Tibial artery (tissue), 4 donors: ENCODE data around the gene MACROD2.

ENCODE experiments used
- DNase-seq, 2 donors: peaks; one replicate each; pipeline ENCODE4 v3.0.0-alpha.2; 2019
- H3K27ac ChIP-seq, 2 donors: fragments of 200-600 bp; sonication (generic) in 1 of 2; 1 replicate in 1 of 2; 2 replicates in 1 of 2; pipeline ENCODE4 v1.5.1; 2018 to 2019; ENCODE audit warnings: mild to moderate bottlenecking in 1 of 2
- H3K27me3 ChIP-seq, 2 donors: fragments of 200-600 bp; sonication (generic) in 1 of 2; one replicate each; pipeline versions ENCODE4 v1.5.1 to v1.6.0; 2016 to 2019
- H3K36me3 ChIP-seq, 3 donors: fragments of 200-600 bp; sonication (generic) in 2 of 3; one replicate each; pipeline ENCODE4 v1.5.1; 2016 to 2019; ENCODE audit warnings: mild to moderate bottlenecking in 2 of 3
- H3K4me1 ChIP-seq, 4 donors: fragments of 200-600 bp; sonication (generic) in 2 of 4; 1 replicate in 3 of 4; 2 replicates in 1 of 4; pipeline ENCODE4 v1.5.1; 2016 to 2019
- H3K4me3 ChIP-seq, 2 donors: fragments of 200-600 bp; sonication (generic) in 1 of 2; 1 replicate in 1 of 2; 2 replicates in 1 of 2; pipeline ENCODE4 v1.5.1; 2018 to 2019; ENCODE audit warnings: mild to moderate bottlenecking in 2 of 2
- H3K9me3 ChIP-seq, 3 donors: fragments of 200-600 bp; sonication (generic) in 1 of 3; one replicate each; pipeline ENCODE4 v1.5.1; 2016 to 2019
- intact Hi-C: fragments of 100-400 bp; cut with DNase I; formaldehyde crosslinking; loops from one replicate; pipeline ENCODE4 v1.15.0; 2023; ENCODE audit warnings: low total_unique reads
- TF ChIP-seq, protein P1 (sequence below), 2 experiments: fragments of 200-600 bp in 1 of 2; fragments of 450-650 bp in 1 of 2; IDR thresholded peaks; one replicate each; pipeline ENCODE4 v1.5.1; 2017 to 2019; ENCODE audit warnings: antibody characterized with exemption in 2 of 2, mild to moderate bottlenecking in 1 of 2, moderate library complexity in 1 of 2

Gene MACROD2

DNA sequence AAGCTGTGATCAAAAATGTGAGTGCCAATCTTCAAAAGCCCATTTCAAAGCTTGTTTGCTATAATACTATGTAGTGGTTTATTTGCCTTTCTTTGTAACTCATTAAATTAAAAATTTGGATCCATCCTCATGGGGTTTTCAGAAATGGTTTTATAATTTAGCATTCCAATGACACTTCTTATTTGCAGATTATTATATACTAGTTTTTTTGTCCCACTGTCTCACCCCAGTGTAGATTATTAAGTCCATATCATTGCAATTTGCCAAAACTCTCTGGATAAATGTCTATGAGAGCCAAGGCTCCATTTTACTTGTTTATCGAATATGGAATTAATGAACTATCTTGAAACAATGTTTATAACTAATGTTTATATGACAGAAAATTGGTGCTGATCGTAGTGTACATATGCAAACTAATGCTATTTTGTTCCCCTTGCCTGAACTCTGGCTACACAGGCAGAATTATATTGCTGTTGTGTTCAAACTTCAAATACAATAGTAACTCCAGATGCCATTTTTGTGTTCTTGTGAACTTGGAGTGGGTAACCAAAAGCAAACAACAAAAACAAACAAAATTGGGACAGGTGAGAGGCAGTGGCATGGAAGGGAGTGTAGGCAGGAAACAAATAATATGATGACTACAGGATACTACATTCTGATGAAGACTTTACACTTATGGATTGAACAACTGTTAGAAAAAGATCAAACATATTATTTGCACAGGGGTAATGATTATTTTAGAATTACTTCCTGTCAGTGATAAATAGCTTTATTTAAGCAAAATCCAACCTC, 649.2 kb downstream of the MACROD2 start:
- no peaks in the 10 kb centered on the region for H3K4me1 ChIP-seq
- H3K36me3 ChIP-seq = no peaks in the 10 kb centered on the region
- DNase-seq = no peak
- H3K27ac ChIP-seq = no peak overlapping the region
- no peak overlapping the region for H3K4me3 ChIP-seq
- intact Hi-C loops = no loop called here
- peaks cover 0 to 12% (median 0%) of the 10 kb centered on the region in 3 donors for H3K9me3 ChIP-seq
- TF ChIP-seq, protein P1, sequence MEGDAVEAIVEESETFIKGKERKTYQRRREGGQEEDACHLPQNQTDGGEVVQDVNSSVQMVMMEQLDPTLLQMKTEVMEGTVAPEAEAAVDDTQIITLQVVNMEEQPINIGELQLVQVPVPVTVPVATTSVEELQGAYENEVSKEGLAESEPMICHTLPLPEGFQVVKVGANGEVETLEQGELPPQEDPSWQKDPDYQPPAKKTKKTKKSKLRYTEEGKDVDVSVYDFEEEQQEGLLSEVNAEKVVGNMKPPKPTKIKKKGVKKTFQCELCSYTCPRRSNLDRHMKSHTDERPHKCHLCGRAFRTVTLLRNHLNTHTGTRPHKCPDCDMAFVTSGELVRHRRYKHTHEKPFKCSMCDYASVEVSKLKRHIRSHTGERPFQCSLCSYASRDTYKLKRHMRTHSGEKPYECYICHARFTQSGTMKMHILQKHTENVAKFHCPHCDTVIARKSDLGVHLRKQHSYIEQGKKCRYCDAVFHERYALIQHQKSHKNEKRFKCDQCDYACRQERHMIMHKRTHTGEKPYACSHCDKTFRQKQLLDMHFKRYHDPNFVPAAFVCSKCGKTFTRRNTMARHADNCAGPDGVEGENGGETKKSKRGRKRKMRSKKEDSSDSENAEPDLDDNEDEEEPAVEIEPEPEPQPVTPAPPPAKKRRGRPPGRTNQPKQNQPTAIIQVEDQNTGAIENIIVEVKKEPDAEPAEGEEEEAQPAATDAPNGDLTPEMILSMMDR (IDR thresholded peaks at IDR 0.05) = no peak
- H3K27me3 ChIP-seq = no peaks in the 10 kb centered on the region

GRCh38 chr20:14647016-14647415, 651.7 kb downstream of the MACROD2 start:
- H3K4me1 ChIP-seq = no peaks in the 10 kb centered on the region
- TF ChIP-seq, protein P1 (IDR thresholded peaks at IDR 0.05) = no peak
- DNase-seq = no peak
- H3K27ac ChIP-seq = no peak overlapping the region
- H3K9me3 ChIP-seq = peaks cover 0 to 2% (median 0%) of the 10 kb centered on the region in 3 donors
- H3K36me3 ChIP-seq = no peaks in the 10 kb centered on the region
- no peak overlapping the region for H3K4me3 ChIP-seq
- intact Hi-C loops = no loop called here
- H3K27me3 ChIP-seq = no peaks in the 10 kb centered on the region

DNA sequence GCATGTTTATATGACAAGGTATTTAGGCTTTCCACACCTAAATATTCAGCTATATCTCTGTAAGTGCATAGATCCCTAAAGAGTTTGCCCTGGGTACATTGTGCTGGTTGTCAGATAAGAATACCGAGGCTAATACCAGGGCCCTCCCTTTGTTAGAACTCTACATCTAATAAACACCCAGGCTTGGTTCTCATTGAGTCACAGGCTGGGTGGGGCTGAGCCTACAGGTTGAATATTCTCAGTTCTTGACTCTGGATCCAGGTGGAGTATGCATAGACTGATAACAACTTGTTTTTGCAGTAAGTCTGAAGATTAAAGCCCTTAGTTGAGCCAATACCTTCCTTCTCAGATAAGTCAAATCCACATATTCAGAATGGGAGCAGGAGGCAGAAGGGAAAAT, 654.3 kb downstream of the MACROD2 start:
- DNase-seq = no peak
- Histone ChIP-seq H3K36me3 (no peaks in the 10 kb centered on the region), H3K27ac (no peak overlapping the region), H3K4me3 (no peak overlapping the region), H3K27me3 (no peaks in the 10 kb centered on the region), H3K9me3 (no peaks in the 10 kb centered on the region), H3K4me1 (no peaks in the 10 kb centered on the region)
- TF ChIP-seq, protein P1 (IDR thresholded peaks at IDR 0.05) = no peak
- intact Hi-C loops = no loop called here

DNA sequence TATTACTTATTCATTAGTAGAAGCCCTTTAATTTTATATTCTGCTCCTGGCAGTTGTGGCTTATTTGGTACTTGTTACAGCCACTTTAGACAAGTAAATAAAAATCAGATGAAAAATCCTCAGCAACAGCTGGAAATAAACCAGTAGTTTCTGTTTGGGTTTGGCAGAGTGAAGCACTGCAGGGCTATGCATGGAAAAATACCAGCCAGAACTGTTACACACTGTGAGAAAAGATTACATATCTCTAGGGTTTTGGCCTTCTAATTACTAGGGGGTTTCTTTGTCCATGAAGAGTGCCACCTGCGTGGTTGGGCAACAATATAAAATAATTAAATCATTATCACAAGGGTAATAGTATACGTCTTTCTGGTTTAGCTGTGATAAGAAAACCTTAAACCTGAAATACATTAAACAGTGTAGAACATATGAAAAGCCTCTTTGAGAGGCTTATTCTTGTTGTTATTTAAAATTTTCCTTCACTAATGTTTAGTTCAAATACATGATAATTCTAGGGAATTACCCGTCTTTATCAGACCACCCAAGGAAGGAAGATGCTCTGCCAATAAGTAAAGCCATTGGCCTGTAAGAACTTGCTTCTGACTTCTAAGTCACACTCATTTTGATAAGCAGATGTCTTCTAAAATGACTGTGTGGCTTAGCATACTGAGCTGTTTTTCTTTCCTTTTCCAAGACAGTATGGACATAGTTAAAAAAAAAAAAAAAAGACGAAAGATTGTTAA, 662.1 kb downstream of the MACROD2 start:
- intact Hi-C loops = no loop called here
- Histone ChIP-seq H3K36me3 (no peaks in the 10 kb centered on the region), H3K4me3 (no peak overlapping the region), H3K27ac (no peak overlapping the region), H3K27me3 (no peaks in the 10 kb centered on the region), H3K9me3 (no peaks in the 10 kb centered on the region), H3K4me1 (peaks cover 0 to 5% (median 0%) of the 10 kb centered on the region in 4 donors)
- TF ChIP-seq, protein P1 (IDR thresholded peaks at IDR 0.05) = no peak
- no peak for DNase-seq

DNA sequence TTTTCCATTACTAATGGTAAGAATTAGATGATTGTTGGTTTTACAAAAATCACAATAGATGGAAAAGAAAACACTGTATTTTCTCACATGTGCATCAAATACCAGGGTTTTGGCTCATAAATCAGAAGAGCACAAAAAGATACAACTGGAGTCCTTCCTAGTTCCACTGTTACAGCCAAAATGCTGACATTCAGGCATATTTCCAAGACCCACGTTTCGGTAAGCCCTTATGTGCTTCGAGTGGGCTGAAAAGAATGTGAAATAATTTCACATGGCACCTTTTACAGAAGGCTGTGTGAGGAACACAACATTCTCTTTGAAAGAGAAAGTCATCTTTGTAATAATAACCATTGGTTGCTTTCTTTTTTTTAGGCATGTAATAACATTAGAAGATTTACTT, 668.8 kb downstream of the MACROD2 start:
- TF ChIP-seq, protein P1 (IDR thresholded peaks at IDR 0.05) = no peak
- H3K36me3 ChIP-seq = no peaks in the 10 kb centered on the region
- intact Hi-C loops = no loop called here
- H3K27me3 ChIP-seq = no peaks in the 10 kb centered on the region
- H3K4me3 ChIP-seq = no peak overlapping the region
- DNase-seq = no peak
- H3K4me1 ChIP-seq = peaks cover 0 to 7% (median 2%) of the 10 kb centered on the region in 4 donors
- no peak overlapping the region for H3K27ac ChIP-seq
- no peaks in the 10 kb centered on the region for H3K9me3 ChIP-seq
